HL-60 (cell line): Measurements from ENCODE around the gene ZNF280B.

ENCODE experiments used
- GABPA ChIP-seq: IDR thresholded peaks from 2 replicates; pipeline ENCODE4 v1.6.1; 2012; ENCODE audit warnings: low read depth
- POLR2AphosphoS5 ChIP-seq: IDR thresholded peaks from 2 replicates; pipeline ENCODE4 v1.6.1; 2012; ENCODE audit warnings: low read depth
- TF ChIP-seq, protein P1 (sequence below): IDR thresholded peaks from one replicate; pipeline ENCODE4 v1.5.1; 2011; ENCODE audit warnings: low read length, control low read depth, inconsistent platforms; ENCODE audit not compliant: insufficient read depth
- TF ChIP-seq, protein P2 (sequence below): IDR thresholded peaks from 2 replicates; pipeline ENCODE4 v1.6.1; 2012; ENCODE audit warnings: low read depth; ENCODE audit not compliant: insufficient replicate concordance

DNA sequence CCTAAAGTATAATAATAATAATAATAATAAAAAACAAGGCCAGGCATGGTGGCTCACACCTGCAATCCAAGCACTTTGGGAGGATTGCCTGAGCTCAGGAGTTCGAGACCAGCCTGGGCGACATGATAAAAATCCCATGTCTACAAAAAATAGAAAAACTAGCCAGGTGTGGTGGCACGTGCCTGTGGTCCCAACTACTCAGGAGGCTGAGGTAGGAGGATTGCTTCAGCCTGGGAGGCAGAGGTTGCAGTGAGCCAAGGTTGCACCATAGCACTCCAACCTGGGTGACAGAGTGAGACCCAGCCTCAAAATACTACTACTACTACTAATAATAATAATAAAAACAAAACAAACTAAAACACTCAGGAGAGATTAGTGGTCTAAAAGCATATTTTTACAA, 27.1 kb upstream of the ZNF280B start:
- TF ChIP-seq, protein P1, sequence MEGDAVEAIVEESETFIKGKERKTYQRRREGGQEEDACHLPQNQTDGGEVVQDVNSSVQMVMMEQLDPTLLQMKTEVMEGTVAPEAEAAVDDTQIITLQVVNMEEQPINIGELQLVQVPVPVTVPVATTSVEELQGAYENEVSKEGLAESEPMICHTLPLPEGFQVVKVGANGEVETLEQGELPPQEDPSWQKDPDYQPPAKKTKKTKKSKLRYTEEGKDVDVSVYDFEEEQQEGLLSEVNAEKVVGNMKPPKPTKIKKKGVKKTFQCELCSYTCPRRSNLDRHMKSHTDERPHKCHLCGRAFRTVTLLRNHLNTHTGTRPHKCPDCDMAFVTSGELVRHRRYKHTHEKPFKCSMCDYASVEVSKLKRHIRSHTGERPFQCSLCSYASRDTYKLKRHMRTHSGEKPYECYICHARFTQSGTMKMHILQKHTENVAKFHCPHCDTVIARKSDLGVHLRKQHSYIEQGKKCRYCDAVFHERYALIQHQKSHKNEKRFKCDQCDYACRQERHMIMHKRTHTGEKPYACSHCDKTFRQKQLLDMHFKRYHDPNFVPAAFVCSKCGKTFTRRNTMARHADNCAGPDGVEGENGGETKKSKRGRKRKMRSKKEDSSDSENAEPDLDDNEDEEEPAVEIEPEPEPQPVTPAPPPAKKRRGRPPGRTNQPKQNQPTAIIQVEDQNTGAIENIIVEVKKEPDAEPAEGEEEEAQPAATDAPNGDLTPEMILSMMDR = no peak
- TF ChIP-seq, protein P2, sequence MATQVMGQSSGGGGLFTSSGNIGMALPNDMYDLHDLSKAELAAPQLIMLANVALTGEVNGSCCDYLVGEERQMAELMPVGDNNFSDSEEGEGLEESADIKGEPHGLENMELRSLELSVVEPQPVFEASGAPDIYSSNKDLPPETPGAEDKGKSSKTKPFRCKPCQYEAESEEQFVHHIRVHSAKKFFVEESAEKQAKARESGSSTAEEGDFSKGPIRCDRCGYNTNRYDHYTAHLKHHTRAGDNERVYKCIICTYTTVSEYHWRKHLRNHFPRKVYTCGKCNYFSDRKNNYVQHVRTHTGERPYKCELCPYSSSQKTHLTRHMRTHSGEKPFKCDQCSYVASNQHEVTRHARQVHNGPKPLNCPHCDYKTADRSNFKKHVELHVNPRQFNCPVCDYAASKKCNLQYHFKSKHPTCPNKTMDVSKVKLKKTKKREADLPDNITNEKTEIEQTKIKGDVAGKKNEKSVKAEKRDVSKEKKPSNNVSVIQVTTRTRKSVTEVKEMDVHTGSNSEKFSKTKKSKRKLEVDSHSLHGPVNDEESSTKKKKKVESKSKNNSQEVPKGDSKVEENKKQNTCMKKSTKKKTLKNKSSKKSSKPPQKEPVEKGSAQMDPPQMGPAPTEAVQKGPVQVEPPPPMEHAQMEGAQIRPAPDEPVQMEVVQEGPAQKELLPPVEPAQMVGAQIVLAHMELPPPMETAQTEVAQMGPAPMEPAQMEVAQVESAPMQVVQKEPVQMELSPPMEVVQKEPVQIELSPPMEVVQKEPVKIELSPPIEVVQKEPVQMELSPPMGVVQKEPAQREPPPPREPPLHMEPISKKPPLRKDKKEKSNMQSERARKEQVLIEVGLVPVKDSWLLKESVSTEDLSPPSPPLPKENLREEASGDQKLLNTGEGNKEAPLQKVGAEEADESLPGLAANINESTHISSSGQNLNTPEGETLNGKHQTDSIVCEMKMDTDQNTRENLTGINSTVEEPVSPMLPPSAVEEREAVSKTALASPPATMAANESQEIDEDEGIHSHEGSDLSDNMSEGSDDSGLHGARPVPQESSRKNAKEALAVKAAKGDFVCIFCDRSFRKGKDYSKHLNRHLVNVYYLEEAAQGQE = no peak
- TF ChIP-seq GABPA = no peak
- no peak for TF ChIP-seq POLR2AphosphoS5
